GM12878 (cell line): ENCODE data around the gene TTC5. TPM values are rescaled to one million over a fixed set of nuclear protein-coding genes. Genes with fewer than 3 reads are reported as not detected.

Experiments used
- ATAC-seq: fragments of 200-7000 bp; cut with Tn5 transposase; 3 replicates; pipeline ENCODE4 v1.9.1; 2020; ENCODE audit warnings: mild to moderate bottlenecking, moderate library complexity
- BruUV-seq: library from RNA; stranded (reverse); fragments of 400-500 nt; replicated peaks from 2 replicates; lab custom pipeline; 2021; lab: Mats Ljungman, UMichigan
- CTCF ChIA-PET: fragments of 300-600 bp; sonication (Branson Sonifier 250); formaldehyde crosslinking; extraction: SDS; loops from one replicate; lab custom pipeline; 2021; ENCODE audit warnings: inconsistent platforms; lab: Yijun Ruan, JAX
- POLR2A ChIA-PET: fragments of 350-600 bp; formaldehyde crosslinking; extraction: SDS; loops from one replicate; lab custom pipeline; 2021; ENCODE audit warnings: inconsistent platforms; lab: Charles Lee
- RAD21 ChIA-PET: fragments of 300-600 bp; sonication (Branson Sonifier 250); formaldehyde crosslinking; loops from one replicate; lab custom pipeline; 2023; ENCODE audit warnings: antibody characterized with exemption; ENCODE audit not compliant: unreplicated experiment; lab: Charles Lee
- SMC1A ChIA-PET: fragments of 300-600 bp; sonication (Branson Sonifier 250); formaldehyde crosslinking; loops from one replicate; lab custom pipeline; 2023; ENCODE audit not compliant: unreplicated experiment, uncharacterized antibody; lab: Charles Lee
- DNase-seq: peaks from one replicate; pipeline ENCODE4 v3.0.0-alpha.2; 2011; ENCODE audit warnings: low read depth, low spot score
- FAIRE-seq: peaks from 3 replicates; lab custom pipeline; 2011; peaks lifted over from hg19 to GRCh38; lab: Jason Lieb, UNC
- H2AFZ ChIP-seq: 2 replicates; pipeline ENCODE4 v1.6.0; 2011; ENCODE audit warnings: low read depth, low read length, control low read depth; ENCODE audit not compliant: control insufficient read depth
- H3K27ac ChIP-seq: 2 replicates; pipeline ENCODE4 v1.5.1; 2011; ENCODE audit warnings: control low read depth; ENCODE audit not compliant: control insufficient read depth, insufficient read depth
- H3K27me3 ChIP-seq, 2 experiments: replicated peaks in 1 of 2; 2 replicates each; pipeline versions ENCODE4 v1.6.0 to v1.6.1; 2011; ENCODE audit warnings: low read length in 1 of 2; ENCODE audit not compliant: control insufficient read depth in 2 of 2, insufficient read depth in 2 of 2
- H3K36me3 ChIP-seq, 2 experiments: 2 replicates each; pipeline ENCODE4 v1.5.1; 2011; ENCODE audit warnings: low read length in 1 of 2; ENCODE audit not compliant: control insufficient read depth in 2 of 2, insufficient read depth in 2 of 2
- H3K4me1 ChIP-seq: 2 replicates; pipeline ENCODE4 v1.6.1; 2011; ENCODE audit warnings: mild to moderate bottlenecking, low read length, moderate library complexity, mixed read lengths; ENCODE audit not compliant: control insufficient read depth, insufficient read depth
- H3K4me2 ChIP-seq: 2 replicates; pipeline ENCODE4 v1.6.0; 2011; ENCODE audit warnings: control low read depth; ENCODE audit not compliant: control insufficient read depth, insufficient read depth
- H3K4me3 ChIP-seq: fragments of 200-600 bp; sonication (generic); 2 replicates; pipeline ENCODE4 v1.5.1; 2016
- H3K79me2 ChIP-seq: 2 replicates; pipeline ENCODE4 v1.6.0; 2011; ENCODE audit warnings: low read length; ENCODE audit not compliant: control insufficient read depth, insufficient read depth
- H3K9ac ChIP-seq: 2 replicates; pipeline ENCODE4 v1.8.0; 2011; ENCODE audit warnings: low read length, control low read depth, mixed read lengths; ENCODE audit not compliant: control insufficient read depth, insufficient read depth
- H3K9me3 ChIP-seq: replicated peaks from 3 replicates; pipeline ENCODE4 v1.5.1; 2011; ENCODE audit warnings: mild to moderate bottlenecking, low read length; ENCODE audit not compliant: control insufficient read depth, insufficient read depth
- H4K20me1 ChIP-seq: 2 replicates; pipeline ENCODE4 v1.6.0; 2011; ENCODE audit not compliant: control insufficient read depth, insufficient read depth
- CBFB ChIP-seq: IDR thresholded peaks from 2 replicates; pipeline ENCODE4 v1.6.1; 2016; ENCODE audit warnings: antibody characterized with exemption, low read depth
- CBX3 ChIP-seq: fragments of 200-600 bp; sonication (generic); IDR thresholded peaks from 2 replicates; pipeline ENCODE4 v1.6.1; 2016; ENCODE audit warnings: low read depth, borderline replicate concordance
- CHD1 ChIP-seq: IDR thresholded peaks from 2 replicates; pipeline ENCODE4 v1.6.1; 2012; ENCODE audit warnings: low read depth, low read length, improper control_type of control experiment
- IRF4 ChIP-seq: IDR thresholded peaks from 2 replicates; pipeline ENCODE4 v1.6.1; 2011; ENCODE audit warnings: low read depth, low read length
- MXI1 ChIP-seq: fragments of 150-350 bp; IDR thresholded peaks from 2 replicates; pipeline ENCODE4 v1.6.1; 2011; ENCODE audit warnings: low read depth, mild to moderate bottlenecking, inconsistent platforms, low read length, improper control_type of control experiment
- PML ChIP-seq: IDR thresholded peaks from 2 replicates; pipeline ENCODE4 v1.6.1; 2012; ENCODE audit warnings: low read length, inconsistent platforms
- RAD21 ChIP-seq: IDR thresholded peaks from 2 replicates; pipeline ENCODE4 v1.6.1; 2011; ENCODE audit warnings: mild to moderate bottlenecking, low read depth, low read length, moderate library complexity; ENCODE audit not compliant: insufficient read depth
- RFX5 ChIP-seq: IDR thresholded peaks from 2 replicates; pipeline ENCODE4 v1.6.1; 2011; ENCODE audit warnings: low read depth, low read length, improper control_type of control experiment
- RUNX3 ChIP-seq: IDR thresholded peaks from 2 replicates; pipeline ENCODE4 v1.6.1; 2012; ENCODE audit warnings: low read length, inconsistent platforms
- SIX5 ChIP-seq: IDR thresholded peaks from 2 replicates; pipeline ENCODE4 v1.6.1; 2011; ENCODE audit warnings: mild to moderate bottlenecking, low read depth, low read length, moderate library complexity; ENCODE audit not compliant: severe bottlenecking
- SMC3 ChIP-seq: IDR thresholded peaks from 2 replicates; pipeline ENCODE4 v1.6.1; 2011; ENCODE audit warnings: low read length, improper control_type of control experiment, borderline replicate concordance
- TARDBP ChIP-seq: IDR thresholded peaks from 2 replicates; pipeline ENCODE4 v1.6.1; 2016; ENCODE audit warnings: borderline replicate concordance
- YY1 ChIP-seq: IDR thresholded peaks from 2 replicates; pipeline ENCODE4 v1.6.1; 2011; ENCODE audit warnings: low read depth, mild to moderate bottlenecking, low read length
- ZNF217 ChIP-seq: fragments of 450-650 bp; IDR thresholded peaks from 2 replicates; pipeline ENCODE4 v1.6.1; 2017; ENCODE audit warnings: antibody characterized with exemption, mild to moderate bottlenecking
- WGBS: methylation state at CpG from one replicate; pipeline ENCODE4 v1.1.6; 2016; ENCODE audit warnings: low lambda C conversion rate; ENCODE audit not compliant: insufficient replicate concordance, insufficient coverage; ENCODE audit errors: missing lambda C conversion rate; 5-methylcytosine and 5-hydroxymethylcytosine counted together
- in situ Hi-C: fragments of 300-500 bp; cut with MboI; formaldehyde crosslinking; loops from 9 replicates; pipeline ENCODE4 v1.14.3; 2018; ENCODE audit warnings: mixed read lengths
- intact Hi-C: fragments of 100-400 bp; cut with micrococcal nuclease; formaldehyde crosslinking; loops from one replicate; pipeline ENCODE4 v1.14.2; 2022; ENCODE audit not compliant: unreplicated experiment
- polyA plus RNA-seq, 11 experiments: library from polyadenylated mRNA; depleted of rRNA in 4 of 11; unstranded in 6 of 11; stranded (reverse) in 5 of 11; fragments of >200 nt; fragmentation: Nextera tagmentation in 4 of 11; fragmentation: Illumina TruSeq in 1 of 11; extraction: Ambion mirVana in 4 of 11; extraction: Trizol in 1 of 11; gene quantifications; 1 replicate in 1 of 11; 2 replicates in 10 of 11; pipeline versions ENCODE4 v1.2.1 to v1.2.3, GENCODE V29; 2011 to 2016; ENCODE audit warnings: inconsistent platforms in 2 of 11, missing spikeins in 2 of 11, low read depth in 1 of 11
- total RNA-seq, 4 experiments: library from RNA; depleted of rRNA in 3 of 4; stranded (reverse); fragments of >200 nt in 3 of 4; fragmentation: Illumina TruSeq in 1 of 4; extraction: Trizol in 1 of 4; gene quantifications; 2 replicates each; pipeline versions ENCODE4 v1.2.1 to v1.2.3, GENCODE V29; 2013 to 2021
- TF ChIP-seq, protein P1 (sequence below): IDR thresholded peaks from 2 replicates; pipeline ENCODE4 v1.6.1; 2012; ENCODE audit warnings: mild to moderate bottlenecking, low read depth, low read length
- TF ChIP-seq, protein P2 (sequence below): fragments of 450-650 bp; IDR thresholded peaks from 2 replicates; pipeline ENCODE4 v1.6.1; 2014; ENCODE audit warnings: mild to moderate bottlenecking
- TF ChIP-seq, protein P3 (sequence below), 3 experiments: IDR thresholded peaks in 2 of 3; conservative IDR thresholded peaks in 1 of 3; 2 replicates each; pipeline ENCODE4 v1.5.1; 2011; ENCODE audit warnings: low read depth in 3 of 3, low read length in 3 of 3, mild to moderate bottlenecking in 3 of 3, control low read depth in 2 of 3, moderate library complexity in 2 of 3, inconsistent platforms in 1 of 3, mixed read lengths in 1 of 3; ENCODE audit not compliant: control insufficient read depth in 2 of 3, insufficient read depth in 1 of 3; ENCODE audit errors: extremely low read depth in 1 of 3
- TF ChIP-seq, protein P4 (sequence below): IDR thresholded peaks from 2 replicates; pipeline ENCODE4 v1.6.1; 2012; ENCODE audit warnings: low read depth, low read length, improper control_type of control experiment

The TTC5 gene
- total and polyA plus RNA-seq, 10 of the 15 experiments (the other 5 are each of a cell fraction or from before 2014, with no cell fraction given), result 6.9 to 21.6 (median 13.5) TPM

DNA sequence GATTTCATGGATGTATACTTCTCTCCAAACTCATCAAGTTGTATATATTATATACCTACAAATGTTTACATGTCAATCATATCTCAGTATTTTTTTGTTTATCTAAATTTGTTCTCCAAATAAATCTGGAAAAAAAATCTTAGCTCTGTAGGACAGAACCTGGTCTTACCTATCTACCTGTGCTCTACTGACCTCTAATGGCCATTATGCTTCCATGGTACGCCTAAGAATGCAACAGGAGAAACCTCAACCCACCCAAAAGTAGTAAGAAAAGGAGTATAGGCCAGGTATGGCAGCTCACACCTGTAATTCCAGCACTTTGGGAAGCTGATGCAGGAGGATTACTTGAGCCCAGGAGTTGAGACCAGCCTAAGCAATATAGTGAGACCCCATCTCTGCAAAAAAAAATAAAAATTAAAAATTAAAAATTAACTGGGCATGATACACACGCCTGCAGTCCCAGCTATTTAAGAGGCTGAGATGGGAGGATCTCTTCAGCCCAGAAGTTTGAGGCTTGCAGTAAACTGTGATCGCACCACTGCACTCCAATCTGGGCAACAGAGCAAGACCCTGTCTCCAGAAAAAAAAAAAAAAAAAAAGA, 58.0 kb downstream of the TTC5 start:
- Histone ChIP-seq H4K20me1 (no peaks in the 10 kb centered on the region), H3K9ac (no peak overlapping the region), H3K9me3 (no peaks in the 10 kb centered on the region), H2AFZ (no peak overlapping the region), H3K4me2 (no peak overlapping the region), H3K4me3 (no peak overlapping the region), H3K79me2 (no peaks in the 10 kb centered on the region), H3K27me3 (no peaks in the 10 kb centered on the region), H3K36me3 (no peaks in the 10 kb centered on the region), H3K27ac (no peak overlapping the region), H3K4me1 (no peaks in the 10 kb centered on the region)
- in situ Hi-C loops, result no loop called here
- FAIRE-seq, result no peak
- ChIA-PET RAD21 (interaction anchor here (0.7 kb wide), 1 partner anchor 19 kb away, joined by 4 read pairs; no protein-coding TSS in a partner anchor), CTCF (interaction anchor here (0.7 to 1.7 kb wide), 2 partner anchors 9 to 59 kb away, joined by 3 to 6 read pairs; no protein-coding TSS in a partner anchor), SMC1A (interaction anchor here (1.0 kb wide), 1 partner anchor 9 kb away, joined by 3 read pairs; no protein-coding TSS in a partner anchor), POLR2A (no interaction called here)
- no peak for TF ChIP-seq SIX5
- peak; percentile 30; the same call in 1 of the 2 replicates for TF ChIP-seq RAD21
- TF ChIP-seq YY1, result no peak
- TF ChIP-seq ZNF217, result no peak
- no peak for TF ChIP-seq RFX5
- TF ChIP-seq RUNX3, result no peak
- TF ChIP-seq IRF4, result no peak
- TF ChIP-seq, protein P1, sequence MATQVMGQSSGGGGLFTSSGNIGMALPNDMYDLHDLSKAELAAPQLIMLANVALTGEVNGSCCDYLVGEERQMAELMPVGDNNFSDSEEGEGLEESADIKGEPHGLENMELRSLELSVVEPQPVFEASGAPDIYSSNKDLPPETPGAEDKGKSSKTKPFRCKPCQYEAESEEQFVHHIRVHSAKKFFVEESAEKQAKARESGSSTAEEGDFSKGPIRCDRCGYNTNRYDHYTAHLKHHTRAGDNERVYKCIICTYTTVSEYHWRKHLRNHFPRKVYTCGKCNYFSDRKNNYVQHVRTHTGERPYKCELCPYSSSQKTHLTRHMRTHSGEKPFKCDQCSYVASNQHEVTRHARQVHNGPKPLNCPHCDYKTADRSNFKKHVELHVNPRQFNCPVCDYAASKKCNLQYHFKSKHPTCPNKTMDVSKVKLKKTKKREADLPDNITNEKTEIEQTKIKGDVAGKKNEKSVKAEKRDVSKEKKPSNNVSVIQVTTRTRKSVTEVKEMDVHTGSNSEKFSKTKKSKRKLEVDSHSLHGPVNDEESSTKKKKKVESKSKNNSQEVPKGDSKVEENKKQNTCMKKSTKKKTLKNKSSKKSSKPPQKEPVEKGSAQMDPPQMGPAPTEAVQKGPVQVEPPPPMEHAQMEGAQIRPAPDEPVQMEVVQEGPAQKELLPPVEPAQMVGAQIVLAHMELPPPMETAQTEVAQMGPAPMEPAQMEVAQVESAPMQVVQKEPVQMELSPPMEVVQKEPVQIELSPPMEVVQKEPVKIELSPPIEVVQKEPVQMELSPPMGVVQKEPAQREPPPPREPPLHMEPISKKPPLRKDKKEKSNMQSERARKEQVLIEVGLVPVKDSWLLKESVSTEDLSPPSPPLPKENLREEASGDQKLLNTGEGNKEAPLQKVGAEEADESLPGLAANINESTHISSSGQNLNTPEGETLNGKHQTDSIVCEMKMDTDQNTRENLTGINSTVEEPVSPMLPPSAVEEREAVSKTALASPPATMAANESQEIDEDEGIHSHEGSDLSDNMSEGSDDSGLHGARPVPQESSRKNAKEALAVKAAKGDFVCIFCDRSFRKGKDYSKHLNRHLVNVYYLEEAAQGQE, result no peak
- no peak for TF ChIP-seq PML
- TF ChIP-seq, protein P2, sequence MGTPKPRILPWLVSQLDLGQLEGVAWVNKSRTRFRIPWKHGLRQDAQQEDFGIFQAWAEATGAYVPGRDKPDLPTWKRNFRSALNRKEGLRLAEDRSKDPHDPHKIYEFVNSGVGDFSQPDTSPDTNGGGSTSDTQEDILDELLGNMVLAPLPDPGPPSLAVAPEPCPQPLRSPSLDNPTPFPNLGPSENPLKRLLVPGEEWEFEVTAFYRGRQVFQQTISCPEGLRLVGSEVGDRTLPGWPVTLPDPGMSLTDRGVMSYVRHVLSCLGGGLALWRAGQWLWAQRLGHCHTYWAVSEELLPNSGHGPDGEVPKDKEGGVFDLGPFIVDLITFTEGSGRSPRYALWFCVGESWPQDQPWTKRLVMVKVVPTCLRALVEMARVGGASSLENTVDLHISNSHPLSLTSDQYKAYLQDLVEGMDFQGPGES, result no peak
- TF ChIP-seq CBFB, result no peak
- no peak for TF ChIP-seq CHD1
- TF ChIP-seq, protein P3, sequence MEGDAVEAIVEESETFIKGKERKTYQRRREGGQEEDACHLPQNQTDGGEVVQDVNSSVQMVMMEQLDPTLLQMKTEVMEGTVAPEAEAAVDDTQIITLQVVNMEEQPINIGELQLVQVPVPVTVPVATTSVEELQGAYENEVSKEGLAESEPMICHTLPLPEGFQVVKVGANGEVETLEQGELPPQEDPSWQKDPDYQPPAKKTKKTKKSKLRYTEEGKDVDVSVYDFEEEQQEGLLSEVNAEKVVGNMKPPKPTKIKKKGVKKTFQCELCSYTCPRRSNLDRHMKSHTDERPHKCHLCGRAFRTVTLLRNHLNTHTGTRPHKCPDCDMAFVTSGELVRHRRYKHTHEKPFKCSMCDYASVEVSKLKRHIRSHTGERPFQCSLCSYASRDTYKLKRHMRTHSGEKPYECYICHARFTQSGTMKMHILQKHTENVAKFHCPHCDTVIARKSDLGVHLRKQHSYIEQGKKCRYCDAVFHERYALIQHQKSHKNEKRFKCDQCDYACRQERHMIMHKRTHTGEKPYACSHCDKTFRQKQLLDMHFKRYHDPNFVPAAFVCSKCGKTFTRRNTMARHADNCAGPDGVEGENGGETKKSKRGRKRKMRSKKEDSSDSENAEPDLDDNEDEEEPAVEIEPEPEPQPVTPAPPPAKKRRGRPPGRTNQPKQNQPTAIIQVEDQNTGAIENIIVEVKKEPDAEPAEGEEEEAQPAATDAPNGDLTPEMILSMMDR (IDR thresholded peaks at IDR 0.05 in 2 of 3, conservative IDR thresholded peaks at IDR 0.05 in 1 of 3; ENCODE audit: control insufficient read depth in 2 of 3, extremely low read depth in 1 of 3, insufficient read depth in 1 of 3, low read depth in 3 of 3, low read length in 3 of 3), result peak; percentile 16 to 39 (median 28); a peak in 2 of 6 replicates
- TF ChIP-seq, protein P4, sequence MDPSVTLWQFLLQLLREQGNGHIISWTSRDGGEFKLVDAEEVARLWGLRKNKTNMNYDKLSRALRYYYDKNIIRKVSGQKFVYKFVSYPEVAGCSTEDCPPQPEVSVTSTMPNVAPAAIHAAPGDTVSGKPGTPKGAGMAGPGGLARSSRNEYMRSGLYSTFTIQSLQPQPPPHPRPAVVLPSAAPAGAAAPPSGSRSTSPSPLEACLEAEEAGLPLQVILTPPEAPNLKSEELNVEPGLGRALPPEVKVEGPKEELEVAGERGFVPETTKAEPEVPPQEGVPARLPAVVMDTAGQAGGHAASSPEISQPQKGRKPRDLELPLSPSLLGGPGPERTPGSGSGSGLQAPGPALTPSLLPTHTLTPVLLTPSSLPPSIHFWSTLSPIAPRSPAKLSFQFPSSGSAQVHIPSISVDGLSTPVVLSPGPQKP, result no peak
- peak; percentile 9; the same call in 1 of the 2 replicates for TF ChIP-seq SMC3
- TF ChIP-seq MXI1, result no peak
- TF ChIP-seq TARDBP, result no peak
- TF ChIP-seq CBX3, result no peak
- intact Hi-C loops, result no loop called here
- WGBS, result 20% methylated on average over 3 of the region's 3 CpGs
- no TSS peak for BruUV-seq
- DNase-seq, result no peak
- ATAC-seq, result peak; percentile 60
